Panc1 (cell line): ENCODE measurements around the gene PPOX.

ENCODE experiments used
- POLR2AphosphoS5 ChIP-seq: IDR thresholded peaks from 2 replicates; pipeline ENCODE4 v1.6.1; 2012; ENCODE audit warnings: mild to moderate bottlenecking, low read depth, low read length, moderate library complexity
- TCF7L2 ChIP-seq: IDR thresholded peaks from 2 replicates; pipeline ENCODE4 v1.6.1; 2011; ENCODE audit warnings: mild to moderate bottlenecking, low read depth, low read length, inconsistent platforms
- TF ChIP-seq, protein P1 (sequence below): fragments of 450-650 bp; IDR thresholded peaks from 2 replicates; pipeline ENCODE4 v1.5.1; 2017; ENCODE audit warnings: mild to moderate bottlenecking
- TF ChIP-seq, protein P2 (sequence below), 2 experiments: IDR thresholded peaks; 2 replicates each; pipeline ENCODE4 v1.6.1; 2011 to 2012; ENCODE audit warnings: low read depth in 2 of 2, control low read depth in 1 of 2, low read length in 1 of 2, mild to moderate bottlenecking in 1 of 2, moderate library complexity in 1 of 2; ENCODE audit not compliant: insufficient read depth in 1 of 2

DNA sequence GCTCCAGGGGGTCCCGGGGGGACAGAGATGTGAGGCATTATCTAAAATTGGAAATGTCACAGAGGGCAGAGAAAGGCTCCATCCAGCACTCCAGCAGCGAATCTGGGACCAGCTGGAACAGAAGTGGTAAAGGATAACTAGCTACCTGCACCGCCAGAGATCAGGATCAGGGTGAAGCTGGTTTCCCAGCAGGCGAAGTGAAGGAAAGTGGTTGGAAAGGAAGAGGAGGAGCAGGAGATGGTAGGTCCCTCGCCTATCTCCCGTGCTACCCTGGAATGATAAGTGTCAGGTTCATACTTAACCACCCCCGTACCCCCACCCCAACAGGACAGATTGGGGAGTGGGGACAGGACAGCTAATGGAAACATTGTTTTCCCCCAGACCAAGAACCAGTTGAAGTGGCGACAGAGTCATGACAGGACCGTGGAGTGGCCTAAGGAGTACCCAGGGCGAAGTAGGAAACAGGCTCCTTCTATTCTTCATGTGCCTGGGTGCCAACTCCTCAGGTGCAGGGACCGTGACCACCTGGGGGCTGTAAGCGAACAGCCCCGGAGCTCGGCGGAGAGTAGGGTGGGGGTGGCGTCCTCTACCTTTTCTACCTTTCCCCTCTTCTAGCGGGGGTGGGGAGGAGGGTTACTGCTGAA, 10.4 kb downstream of the PPOX start:
- TF ChIP-seq, protein P1, sequence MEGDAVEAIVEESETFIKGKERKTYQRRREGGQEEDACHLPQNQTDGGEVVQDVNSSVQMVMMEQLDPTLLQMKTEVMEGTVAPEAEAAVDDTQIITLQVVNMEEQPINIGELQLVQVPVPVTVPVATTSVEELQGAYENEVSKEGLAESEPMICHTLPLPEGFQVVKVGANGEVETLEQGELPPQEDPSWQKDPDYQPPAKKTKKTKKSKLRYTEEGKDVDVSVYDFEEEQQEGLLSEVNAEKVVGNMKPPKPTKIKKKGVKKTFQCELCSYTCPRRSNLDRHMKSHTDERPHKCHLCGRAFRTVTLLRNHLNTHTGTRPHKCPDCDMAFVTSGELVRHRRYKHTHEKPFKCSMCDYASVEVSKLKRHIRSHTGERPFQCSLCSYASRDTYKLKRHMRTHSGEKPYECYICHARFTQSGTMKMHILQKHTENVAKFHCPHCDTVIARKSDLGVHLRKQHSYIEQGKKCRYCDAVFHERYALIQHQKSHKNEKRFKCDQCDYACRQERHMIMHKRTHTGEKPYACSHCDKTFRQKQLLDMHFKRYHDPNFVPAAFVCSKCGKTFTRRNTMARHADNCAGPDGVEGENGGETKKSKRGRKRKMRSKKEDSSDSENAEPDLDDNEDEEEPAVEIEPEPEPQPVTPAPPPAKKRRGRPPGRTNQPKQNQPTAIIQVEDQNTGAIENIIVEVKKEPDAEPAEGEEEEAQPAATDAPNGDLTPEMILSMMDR = no peak
- no peak for TF ChIP-seq POLR2AphosphoS5
- TF ChIP-seq, protein P2, sequence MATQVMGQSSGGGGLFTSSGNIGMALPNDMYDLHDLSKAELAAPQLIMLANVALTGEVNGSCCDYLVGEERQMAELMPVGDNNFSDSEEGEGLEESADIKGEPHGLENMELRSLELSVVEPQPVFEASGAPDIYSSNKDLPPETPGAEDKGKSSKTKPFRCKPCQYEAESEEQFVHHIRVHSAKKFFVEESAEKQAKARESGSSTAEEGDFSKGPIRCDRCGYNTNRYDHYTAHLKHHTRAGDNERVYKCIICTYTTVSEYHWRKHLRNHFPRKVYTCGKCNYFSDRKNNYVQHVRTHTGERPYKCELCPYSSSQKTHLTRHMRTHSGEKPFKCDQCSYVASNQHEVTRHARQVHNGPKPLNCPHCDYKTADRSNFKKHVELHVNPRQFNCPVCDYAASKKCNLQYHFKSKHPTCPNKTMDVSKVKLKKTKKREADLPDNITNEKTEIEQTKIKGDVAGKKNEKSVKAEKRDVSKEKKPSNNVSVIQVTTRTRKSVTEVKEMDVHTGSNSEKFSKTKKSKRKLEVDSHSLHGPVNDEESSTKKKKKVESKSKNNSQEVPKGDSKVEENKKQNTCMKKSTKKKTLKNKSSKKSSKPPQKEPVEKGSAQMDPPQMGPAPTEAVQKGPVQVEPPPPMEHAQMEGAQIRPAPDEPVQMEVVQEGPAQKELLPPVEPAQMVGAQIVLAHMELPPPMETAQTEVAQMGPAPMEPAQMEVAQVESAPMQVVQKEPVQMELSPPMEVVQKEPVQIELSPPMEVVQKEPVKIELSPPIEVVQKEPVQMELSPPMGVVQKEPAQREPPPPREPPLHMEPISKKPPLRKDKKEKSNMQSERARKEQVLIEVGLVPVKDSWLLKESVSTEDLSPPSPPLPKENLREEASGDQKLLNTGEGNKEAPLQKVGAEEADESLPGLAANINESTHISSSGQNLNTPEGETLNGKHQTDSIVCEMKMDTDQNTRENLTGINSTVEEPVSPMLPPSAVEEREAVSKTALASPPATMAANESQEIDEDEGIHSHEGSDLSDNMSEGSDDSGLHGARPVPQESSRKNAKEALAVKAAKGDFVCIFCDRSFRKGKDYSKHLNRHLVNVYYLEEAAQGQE (IDR thresholded peaks at IDR 0.05; ENCODE audit: insufficient read depth in 1 of 2, low read depth in 2 of 2, low read length in 1 of 2) = no peak
- TF ChIP-seq TCF7L2 = no peak
